Heart right ventricle (tissue), 16 donors: ENCODE measurements around the gene SNAPIN. TPM values are rescaled to one million over a fixed set of nuclear protein-coding genes. Genes with fewer than 3 reads are reported as not detected.

Source experiments
- ATAC-seq, 8 donors: fragments of 200-7000 bp; cut with Tn5 transposase; one replicate each; pipeline ENCODE4 v1.9.1; 2020; ENCODE audit warnings: mild to moderate bottlenecking in 8 of 8, moderate library complexity in 8 of 8, moderate number of reproducible peaks in 1 of 8
- DNase-seq, 2 donors: peaks; one replicate each; pipeline ENCODE4 v3.0.0-alpha.2; 2020
- H3K27ac ChIP-seq, 10 donors: fragments of 200-600 bp; sonication (generic) in 2 of 10; one replicate each; pipeline versions ENCODE4 v1.5.0 to v1.8.0; 2020 to 2022; ENCODE audit warnings: mild to moderate bottlenecking in 3 of 10
- H3K27me3 ChIP-seq, 7 donors: fragments of 200-600 bp; one replicate each; pipeline ENCODE4 v1.8.0; 2021 to 2022; ENCODE audit warnings: mild to moderate bottlenecking in 2 of 7
- H3K36me3 ChIP-seq, 9 donors: fragments of 200-600 bp; sonication (generic) in 1 of 9; one replicate each; pipeline versions ENCODE4 v1.5.0 to v1.8.0; 2020 to 2022; ENCODE audit warnings: mild to moderate bottlenecking in 2 of 9
- H3K4me1 ChIP-seq, 9 donors: fragments of 200-600 bp; sonication (generic) in 1 of 9; one replicate each; pipeline versions ENCODE4 v1.5.0 to v1.8.0; 2020 to 2022; ENCODE audit warnings: mild to moderate bottlenecking in 4 of 9
- H3K4me3 ChIP-seq, 10 donors: fragments of 200-600 bp; sonication (generic) in 2 of 10; one replicate each; pipeline versions ENCODE4 v1.5.0 to v1.8.0; 2020 to 2022; ENCODE audit warnings: mild to moderate bottlenecking in 7 of 10, moderate library complexity in 2 of 10
- H3K9me3 ChIP-seq, 11 donors: fragments of 200-600 bp in 10 of 11; sonication (generic) in 2 of 11; one replicate each; pipeline versions ENCODE4 v1.5.0 to v1.8.0; 2013 to 2022; ENCODE audit warnings: mild to moderate bottlenecking in 2 of 11, control low read depth in 1 of 11, moderate library complexity in 1 of 11
- CTCF ChIP-seq, 9 donors: fragments of 200-600 bp; sonication (generic) in 2 of 9; IDR thresholded peaks; one replicate each; pipeline versions ENCODE4 v1.5.0 to v1.8.0; 2021 to 2022; ENCODE audit warnings: antibody characterized with exemption in 9 of 9, mild to moderate bottlenecking in 5 of 9, moderate library complexity in 1 of 9
- WGBS, 2 donors: extraction: QIAGEN DNeasy Blood & Tissue Kit; methylation state at CpG; one replicate each; pipeline ENCODE4 v1.1.7; 2013; ENCODE audit warnings: inconsistent platforms in 1 of 2; 5-methylcytosine and 5-hydroxymethylcytosine counted together
- intact Hi-C, 10 donors: fragments of 100-400 bp; cut with DNase I; formaldehyde crosslinking; loops; one replicate each; pipeline versions ENCODE4 v1.11.1 to v1.14.2; 2022
- polyA plus RNA-seq, 2 donors: library from polyadenylated mRNA; stranded (reverse); fragments of 200-250 nt; gene quantifications; one replicate each; pipeline ENCODE4 v1.2.3, GENCODE V29; 2013
- total RNA-seq, 10 donors: library from RNA; stranded (reverse); fragmentation: NEBNext Ultra II Directional in 3 of 10; extraction: Animal tissue kit (Norgen Biotek cat#: 25700) in 3 of 10; gene quantifications; one replicate each; pipeline versions ENCODE4 v1.2.1 to v1.2.4, GENCODE V29; 2021 to 2023
- donor health status: Arrhythmogenic right ventricular cardiomyopathy.
- donor health status: ischemic (EF 13 %, LVEDD 7.1; RV severe dilation, severe dysfunction).
- donor health status: healthy with polysubstance abuse.
- donor health status: DM: no; HTN: yes; CAD: no.
- donor health status: DM: no; HTN: no; CAD: no.
- donor health status: ischemic (EF 25% LVEDD 6.9; RV normal size, moderate dysfunction).
- donor health status: ischemic (EF 25% LVEDD 5.7; RV mildly dilated, moderate dysfunction).
- donor health status: healthy.
- donor health status: DM: yes; HTN: yes; CAD: no.
- donor health status: Ischemic cardiomyopathy.
- donor health status: ischemic (EF 35%, LVEDD 5.7; RV mildly dilated, moderate dysfunction).
- donor health status: nonischemic (EF 11% LVEDD 7.7; RV severe dilation, severe dysfunction).
- donor health status: DM: yes; HTN: yes; CAD: no.
- donor health status: PGD.
- donor health status: ischemic (EF 29% LVEDD 5.4; RV normal size, mild dysfunction).
- donor health status: nonischemic (EF 23%, LVEDD 6.1; RV moderate dilation, normal function).

The SNAPIN gene
- total and polyA plus RNA-seq, 12 donors = 38.6 to 83.3 (median 71.2) TPM

GRCh38 chr1:153633161-153633753 lies 25.2 kb upstream of the SNAPIN start:
- DNase-seq (peak in 1 of 2 donors; percentile 56), ATAC-seq (peak; percentile 11 to 46 (median 32))
- Histone ChIP-seq H3K27ac (peak overlapping the region; percentile 98 to 100 (median 100)), H3K36me3 (peaks cover 0 to 30% (median 16%) of the 10 kb centered on the region in 9 donors), H3K4me1 (peaks cover 10 to 82% (median 61%) of the 10 kb centered on the region in 9 donors), H3K4me3 (peak overlapping the region in 9 of 10 donors; percentile 67 to 95 (median 91)), H3K27me3 (no peaks in the 10 kb centered on the region), H3K9me3 (no peaks in the 10 kb centered on the region)
- 30 to 47% methylated on average over 18 of the region's 18 CpGs for WGBS, 2 donors
- TF ChIP-seq CTCF (IDR thresholded peaks at IDR 0.05) = no peak
- intact Hi-C loops = loop anchor here in 1 of 10 donors (5.0 kb wide), 1 partner anchor 34 kb away; no protein-coding TSS in a partner anchor

GRCh38 chr1:153633754-153634665 lies 24.5 kb upstream of the SNAPIN start, which contains the start of gene CHTOP:
TSS of gene CHTOP (plus strand) at chr1:153634066. CDS start at chr1:153636589, 2,523 bp downstream.
- no peaks in the 10 kb centered on the region for H3K9me3 ChIP-seq
- no peaks in the 10 kb centered on the region for H3K27me3 ChIP-seq
- H3K4me1 ChIP-seq = peaks cover 10 to 88% (median 66%) of the 10 kb centered on the region in 9 donors
- TF ChIP-seq CTCF (IDR thresholded peaks at IDR 0.05) = no peak
- peak within 1 kb of the TSS; percentile 98 to 100 (median 100) for H3K27ac ChIP-seq
- H3K4me3 ChIP-seq = peak within 1 kb of the TSS; percentile 67 to 95 (median 90)
- peak; percentile 96 to 98 for DNase-seq
- WGBS, 2 donors = 1 to 2% methylated on average over 65 of the region's 65 CpGs
- peak; percentile 91 to 96 (median 94) for ATAC-seq
- intact Hi-C loops = loop anchor here in 2 of 10 donors (2.0 to 5.0 kb wide), 2 partner anchors 33 to 37 kb away; partner anchors contain the start of gene ILF2 (in 1 of the 2)
- peaks cover 0 to 38% (median 19%) of the 10 kb centered on the region in 9 donors for H3K36me3 ChIP-seq

- no peak for TF ChIP-seq CTCF (IDR thresholded peaks at IDR 0.05)
- ATAC-seq (no peak), DNase-seq (no peak)
- Histone ChIP-seq H3K4me1 (peaks cover 10 to 90% (median 69%) of the 10 kb centered on the region in 9 donors), H3K27me3 (no peaks in the 10 kb centered on the region), H3K4me3 (peak overlapping the region in 8 of 10 donors; percentile 67 to 95 (median 91)), H3K9me3 (no peaks in the 10 kb centered on the region), H3K27ac (peak overlapping the region; percentile 22 to 100 (median 100)), H3K36me3 (peaks cover 0 to 56% (median 36%) of the 10 kb centered on the region in 9 donors)
- 83 to 89% methylated on average over 7 of the region's 7 CpGs for WGBS, 2 donors
- intact Hi-C loops = loop anchor here in 1 of 10 donors (2.0 kb wide), 1 partner anchor 35 kb away; the partner anchor contains the start of gene ILF2
Observed at GRCh38 chr1:153635872-153636271, 22.6 kb upstream of the SNAPIN start.

GRCh38 chr1:153636312-153636711 lies 22.2 kb upstream of the SNAPIN start:
- Histone ChIP-seq H3K27me3 (no peaks in the 10 kb centered on the region), H3K27ac (peak overlapping the region; percentile 28 to 100 (median 100)), H3K36me3 (peaks cover 0 to 61% (median 41%) of the 10 kb centered on the region in 9 donors), H3K4me3 (peak overlapping the region in 2 of 10 donors; percentile 91), H3K9me3 (no peaks in the 10 kb centered on the region), H3K4me1 (peaks cover 10 to 90% (median 70%) of the 10 kb centered on the region in 9 donors)
- no peak for DNase-seq
- WGBS, 2 donors = 67 to 73% methylated on average over 9 of the region's 9 CpGs
- no peak for TF ChIP-seq CTCF (IDR thresholded peaks at IDR 0.05)
- ATAC-seq = no peak
- intact Hi-C loops = no loop called here
